Central memory CD4-positive, alpha-beta T cell (primary cell): ENCODE data around the gene MGLL.
"Not testable (repeated sequence)": the region's sequence is repeated elsewhere in the genome, so short reads cannot be mapped to it uniquely, and the experiment has no call there.

Source experiments
- DNase-seq: peaks from one replicate; pipeline ENCODE4 v3.0.0; 2022

The MGLL gene

DNA sequence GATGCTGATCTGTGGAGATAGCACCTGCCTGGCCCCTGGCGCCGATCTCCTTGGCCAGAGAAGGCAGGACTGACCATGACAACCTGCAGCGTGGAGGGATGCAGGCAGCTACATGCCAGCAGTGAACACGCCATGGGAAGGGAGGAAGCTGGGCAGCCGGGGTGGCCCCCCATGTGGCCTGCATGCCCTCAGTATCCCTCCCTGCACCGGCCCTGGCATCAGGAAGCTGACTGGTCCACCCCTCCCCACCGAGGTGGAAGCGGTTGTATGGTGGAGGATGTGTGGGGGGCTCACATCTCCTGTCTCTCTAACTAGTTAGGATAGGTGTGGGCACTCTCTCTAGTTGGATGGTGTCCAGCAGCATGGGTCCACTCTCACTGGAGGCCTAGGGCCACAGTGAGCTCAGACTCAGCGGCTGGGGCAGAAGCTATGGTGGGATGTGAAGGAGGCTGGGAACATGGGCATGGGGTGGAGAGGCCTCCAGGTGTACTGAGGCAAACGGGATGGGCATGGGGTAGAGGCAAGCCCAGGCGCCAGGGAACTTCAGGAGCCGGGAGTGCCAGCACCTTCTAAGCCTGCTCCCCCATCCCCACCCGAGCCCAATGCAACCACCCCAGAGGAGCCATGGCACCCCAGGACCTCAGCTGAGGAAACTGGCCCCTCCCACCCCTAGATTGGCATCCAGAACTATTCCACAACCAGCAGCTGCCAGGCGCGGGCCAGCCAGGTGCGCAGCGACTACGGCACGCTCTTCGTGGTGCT is 151.4 kb downstream of the MGLL start:
- DNase-seq = no peak

DNA sequence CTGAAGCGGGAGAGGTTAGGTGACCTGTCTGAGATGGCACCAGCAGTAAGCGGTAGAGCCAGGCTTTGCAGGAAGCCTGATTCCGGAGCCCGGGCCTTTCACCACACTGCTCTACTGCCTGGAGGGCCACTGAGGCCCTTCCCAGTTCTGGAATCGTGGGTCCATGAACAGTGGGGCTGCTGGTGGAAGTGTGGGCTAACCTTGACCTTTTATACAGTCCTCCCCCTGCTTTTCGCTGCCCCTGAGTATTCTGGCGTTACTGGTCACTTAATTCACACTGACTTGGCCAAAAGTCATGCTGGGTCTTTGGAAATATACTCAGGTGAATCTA is 152.1 kb downstream of the MGLL start:
- DNase-seq = no peak

DNA sequence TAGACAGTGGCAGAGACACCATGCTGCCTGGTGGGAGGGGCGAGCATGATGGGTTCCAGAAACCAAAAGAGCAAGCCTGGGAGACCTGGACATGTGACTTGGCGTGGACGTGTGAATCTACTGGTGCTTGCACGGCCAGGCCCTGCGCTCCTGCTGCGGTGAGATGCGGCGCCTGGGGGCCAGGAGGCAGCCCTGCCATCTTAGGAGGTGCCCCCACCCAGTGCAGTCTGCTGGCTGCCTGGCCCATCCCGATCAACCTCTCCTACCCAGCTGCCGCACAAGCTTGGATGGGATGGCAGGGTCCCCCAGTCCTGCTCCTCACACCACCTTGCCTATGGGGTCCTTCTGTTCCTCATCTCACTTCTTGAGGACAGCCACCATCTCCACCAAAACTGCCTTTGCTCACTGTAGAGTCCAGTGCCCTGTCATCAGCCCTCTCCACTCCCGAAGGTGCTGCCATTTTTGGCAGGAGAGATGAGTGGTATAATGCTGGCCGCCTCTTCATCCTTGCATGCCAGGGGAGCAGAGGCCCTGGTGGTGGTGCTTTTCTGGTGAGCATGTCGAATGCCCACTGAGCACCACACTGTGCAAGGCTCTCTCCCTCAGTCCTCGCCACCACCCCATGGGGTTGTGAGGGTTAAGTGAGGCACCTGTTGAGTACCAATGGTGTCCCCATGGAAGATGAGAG is 152.6 kb downstream of the MGLL start:
- DNase-seq = no peak

DNA sequence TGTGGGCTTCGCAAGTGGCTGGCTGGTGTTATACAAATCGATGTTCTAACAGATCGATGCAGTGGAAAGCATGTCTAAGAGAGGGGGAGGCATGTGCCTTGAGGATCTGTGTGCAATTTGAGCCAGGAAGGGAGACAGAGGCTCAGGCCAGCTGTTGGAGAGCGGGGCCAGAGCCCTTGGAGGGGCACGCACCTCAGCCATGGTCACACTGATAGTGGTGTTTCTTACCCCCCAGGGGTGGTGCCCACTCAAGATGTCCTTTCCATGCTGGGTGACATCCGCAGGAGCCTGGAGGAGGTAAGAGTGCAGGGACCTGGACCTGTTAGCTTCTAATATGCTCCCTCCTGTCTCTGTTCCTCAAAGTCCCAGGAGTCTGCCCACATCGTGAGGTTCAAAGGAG is 153.4 kb downstream of the MGLL start:
- DNase-seq = no peak

DNA sequence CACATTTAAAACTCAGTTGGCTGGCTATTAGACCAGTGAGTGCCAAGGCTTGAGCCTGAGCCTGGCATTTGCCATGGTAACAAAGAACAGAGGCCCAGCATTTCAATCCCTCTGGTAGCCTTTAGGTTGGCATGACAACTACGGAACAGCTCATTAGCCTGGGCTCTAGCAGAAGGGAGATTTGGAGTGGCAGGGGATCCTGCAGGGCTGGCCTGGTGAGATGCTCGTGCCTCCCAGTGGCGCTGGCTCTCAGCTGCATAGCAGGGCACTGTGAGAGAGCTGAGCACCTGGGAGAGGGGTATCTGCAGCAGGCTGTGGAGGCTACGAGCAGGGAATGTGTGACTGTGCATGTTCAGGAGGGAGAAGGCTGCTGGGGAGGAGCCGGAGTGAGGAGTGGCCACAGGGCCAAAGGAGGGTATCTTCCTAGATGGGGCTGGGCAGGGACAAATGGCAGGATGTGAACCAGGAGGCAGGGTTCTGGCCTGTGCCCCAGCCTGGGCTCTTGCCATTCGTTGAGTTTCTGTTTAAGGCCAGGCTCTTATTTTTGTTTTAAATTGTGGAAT is 155.1 kb downstream of the MGLL start:
- DNase-seq = no peak

DNA sequence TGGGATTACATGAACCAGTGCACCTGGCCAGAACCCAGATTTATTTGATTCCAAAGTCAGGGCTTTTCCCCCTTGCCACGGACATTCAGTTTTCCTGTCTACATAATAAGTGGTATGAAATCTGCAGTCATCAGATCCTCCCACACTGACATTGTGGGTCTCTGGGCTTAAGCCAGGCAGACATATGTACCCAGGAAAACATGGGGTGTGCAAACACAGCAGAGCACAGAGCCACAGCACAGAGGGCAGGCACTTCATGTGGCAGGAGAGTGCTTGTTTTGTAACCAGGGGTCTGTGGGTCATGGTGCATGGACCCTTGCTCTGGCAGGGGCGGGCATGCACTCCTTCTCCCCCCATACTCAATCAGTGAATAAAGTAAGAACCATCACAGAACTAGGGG is 155.6 kb downstream of the MGLL start:
- DNase-seq = no peak

DNA sequence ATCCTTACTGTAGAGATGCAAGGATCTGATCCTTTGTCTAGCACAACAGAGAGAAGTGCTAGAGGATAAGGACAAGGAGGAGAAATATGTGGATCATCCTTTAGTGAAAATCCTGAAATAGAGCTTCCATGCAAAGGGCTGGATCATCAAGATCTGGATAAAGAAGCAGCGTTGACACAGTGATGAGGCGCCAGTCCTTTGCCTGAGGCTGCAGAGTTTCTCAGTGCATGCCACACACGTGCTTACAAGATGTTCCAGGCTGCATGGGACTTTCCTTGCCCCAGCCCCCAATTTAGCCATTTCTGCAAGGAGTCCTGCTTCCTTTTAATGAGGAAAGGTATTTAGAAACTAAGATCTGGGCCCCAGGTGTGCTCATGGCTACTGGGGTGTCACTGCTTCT is 156.7 kb downstream of the MGLL start:
- no peak for DNase-seq

DNA sequence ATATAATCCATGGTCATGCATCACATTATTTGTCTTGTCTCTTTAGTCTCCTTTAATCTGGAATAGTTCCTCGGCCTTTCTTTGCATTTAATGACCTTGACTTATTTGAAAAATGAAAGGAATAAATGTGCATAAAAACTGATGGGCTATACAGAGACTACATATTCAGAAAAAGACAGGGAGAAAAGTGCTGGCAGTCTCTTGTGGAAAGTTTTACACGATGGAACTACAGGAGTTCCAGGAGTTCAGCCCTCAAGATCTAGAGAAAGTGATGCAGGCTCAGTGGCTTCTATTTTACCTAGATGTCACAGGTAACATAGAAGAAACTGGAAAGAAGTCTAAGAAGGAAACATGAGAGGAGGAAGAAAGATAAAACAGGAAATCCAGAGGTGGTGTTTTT is 157.2 kb downstream of the MGLL start:
- DNase-seq = no peak

DNA sequence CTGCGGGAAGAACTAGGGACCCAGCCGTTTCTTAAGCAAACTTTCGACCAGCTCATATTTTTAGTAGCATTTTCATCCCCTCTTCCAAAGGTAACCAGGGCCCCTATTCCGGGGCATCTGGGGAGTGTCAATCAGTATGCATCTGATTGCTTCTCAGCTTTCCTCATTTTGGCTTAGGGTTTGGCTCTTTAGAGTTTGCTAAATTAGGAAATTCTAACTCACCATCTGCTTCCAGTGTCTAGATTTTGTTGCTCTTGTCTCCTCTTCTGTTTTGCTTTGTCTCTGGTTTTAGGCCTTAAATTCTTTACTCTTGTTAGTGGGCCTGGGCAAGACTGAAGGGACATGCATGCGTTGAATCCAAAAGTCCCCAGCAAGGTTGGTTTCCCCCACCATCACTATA is 159.2 kb downstream of the MGLL start:
- DNase-seq = no peak

DNA sequence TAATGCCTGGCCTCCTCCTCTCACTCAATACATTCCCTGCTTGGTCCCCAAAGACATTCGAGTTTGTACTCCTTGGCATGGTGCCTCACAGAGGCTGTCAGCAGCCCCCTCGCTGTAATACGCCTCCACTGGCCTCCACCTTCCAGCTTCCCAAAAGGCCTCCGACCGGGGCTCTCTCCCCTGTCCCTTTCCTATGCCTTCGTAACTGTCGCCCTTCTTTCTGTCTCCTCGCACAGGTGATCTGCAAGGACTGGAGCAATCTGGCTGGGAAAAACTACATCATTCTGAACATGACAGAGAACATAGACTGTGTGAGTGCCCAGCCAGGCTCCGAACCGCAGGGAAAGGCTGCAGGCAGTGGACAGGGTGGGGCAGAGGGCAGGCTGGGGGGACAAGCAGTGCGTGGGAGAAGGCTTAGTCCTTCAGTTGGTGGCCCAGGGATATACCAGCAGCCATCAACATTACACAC is 160.3 kb downstream of the MGLL start:
- DNase-seq = no peak

DNA sequence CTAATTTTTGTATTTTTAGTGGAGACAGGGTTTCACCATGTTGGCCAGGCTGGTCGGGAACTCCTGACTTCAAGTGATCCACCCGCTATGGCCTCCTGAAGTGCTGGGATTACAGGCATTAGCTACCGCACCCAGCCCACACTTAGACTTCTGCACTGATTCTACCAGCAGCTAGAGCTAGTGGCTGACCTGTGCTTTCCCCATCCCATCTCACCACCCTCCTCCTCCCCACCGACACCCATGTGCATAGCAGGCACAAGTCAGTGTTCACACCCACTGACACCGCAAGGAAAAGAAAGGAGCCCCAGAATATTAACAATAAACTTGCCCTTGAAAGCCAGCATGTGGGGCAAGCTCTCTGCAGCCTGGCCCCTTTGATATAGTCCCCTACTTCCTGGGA is 160.7 kb downstream of the MGLL start:
- DNase-seq = no peak

DNA sequence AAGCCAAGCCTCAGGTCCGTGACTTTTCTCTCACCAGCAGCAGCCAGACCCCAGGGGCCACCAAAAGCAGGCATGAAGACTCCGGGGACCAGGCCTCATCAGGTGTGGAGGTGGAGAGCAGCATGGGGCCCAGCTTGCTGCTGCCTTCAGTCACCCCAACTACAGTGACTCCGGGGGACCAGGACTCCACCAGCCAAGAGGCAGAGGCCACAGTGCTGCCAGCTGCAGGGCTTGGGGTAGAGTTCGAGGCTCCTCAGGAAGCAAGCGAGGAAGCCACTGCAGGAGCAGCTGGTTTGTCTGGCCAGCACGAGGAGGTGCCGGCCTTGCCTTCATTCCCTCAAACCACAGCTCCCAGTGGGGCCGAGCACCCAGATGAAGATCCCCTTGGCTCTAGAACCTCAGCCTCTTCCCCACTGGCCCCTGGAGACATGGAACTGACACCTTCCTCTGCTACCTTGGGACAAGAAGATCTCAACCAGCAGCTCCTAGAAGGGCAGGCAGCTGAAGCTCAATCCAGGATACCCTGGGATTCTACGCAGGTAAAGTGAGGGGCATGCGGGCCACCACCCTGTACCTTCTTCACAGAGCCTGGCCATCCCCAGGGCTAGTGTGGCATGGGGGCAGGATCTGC is 161.6 kb downstream of the MGLL start:
- DNase-seq = no peak

DNA sequence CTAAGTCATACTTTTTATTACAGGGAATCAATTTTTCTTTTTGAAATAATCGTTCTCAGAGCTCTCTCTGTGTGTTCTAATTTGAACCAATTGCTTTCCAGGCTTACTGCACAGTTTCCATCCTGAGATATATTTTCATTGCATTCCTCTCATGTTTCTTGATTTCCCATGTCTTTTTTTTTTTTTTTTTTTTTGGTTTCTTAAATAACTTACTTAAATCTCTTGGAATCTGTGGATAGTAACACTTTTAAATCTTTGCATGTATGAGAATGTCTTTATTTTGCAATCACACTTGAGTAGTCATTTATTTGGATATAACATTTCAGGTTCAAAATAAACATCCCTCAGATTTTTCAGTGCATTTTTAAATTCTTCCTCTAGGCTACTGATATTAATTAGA is 164.1 kb downstream of the MGLL start:
- DNase-seq = no peak

DNA sequence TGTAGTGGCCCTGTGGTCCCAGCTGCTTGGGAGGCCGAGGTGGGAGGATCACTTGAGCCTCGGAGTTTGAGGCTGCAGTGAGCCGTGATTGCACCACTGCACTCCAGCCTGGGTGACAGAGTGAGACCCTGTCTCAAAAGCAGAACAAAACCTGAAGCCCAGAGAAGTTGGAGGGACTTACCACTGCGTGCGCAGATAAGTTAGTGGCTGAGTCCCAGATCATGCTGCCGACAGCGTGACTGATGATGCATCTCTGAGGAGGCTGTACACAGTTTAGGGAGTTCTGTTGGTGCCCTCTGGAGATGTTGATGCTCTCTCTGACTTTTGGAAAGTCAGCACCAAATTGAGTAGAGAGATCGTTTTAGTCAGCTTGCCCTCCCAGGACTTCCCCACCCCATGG is 165.4 kb downstream of the MGLL start:
- no peak for DNase-seq

DNA sequence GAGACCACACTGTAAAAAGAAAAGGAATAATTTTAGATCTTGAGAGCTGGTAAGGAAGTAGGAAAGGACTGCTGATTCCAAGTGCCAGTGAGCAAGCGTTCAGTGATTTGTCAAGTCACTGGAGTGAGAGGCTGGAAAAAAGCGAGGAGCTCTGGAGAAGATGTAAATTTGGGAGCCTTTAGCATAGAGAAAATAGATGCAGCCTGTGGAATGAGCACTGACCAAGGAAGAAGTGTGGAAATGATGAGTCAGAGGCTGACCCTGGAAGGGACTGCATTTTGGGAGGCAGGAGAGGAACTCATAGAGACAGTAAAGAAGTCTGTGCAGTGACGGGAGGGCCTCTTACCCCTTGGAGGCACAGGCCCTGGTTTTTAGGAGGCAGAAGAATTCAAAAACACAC is 166.7 kb downstream of the MGLL start:
- DNase-seq = no peak

DNA sequence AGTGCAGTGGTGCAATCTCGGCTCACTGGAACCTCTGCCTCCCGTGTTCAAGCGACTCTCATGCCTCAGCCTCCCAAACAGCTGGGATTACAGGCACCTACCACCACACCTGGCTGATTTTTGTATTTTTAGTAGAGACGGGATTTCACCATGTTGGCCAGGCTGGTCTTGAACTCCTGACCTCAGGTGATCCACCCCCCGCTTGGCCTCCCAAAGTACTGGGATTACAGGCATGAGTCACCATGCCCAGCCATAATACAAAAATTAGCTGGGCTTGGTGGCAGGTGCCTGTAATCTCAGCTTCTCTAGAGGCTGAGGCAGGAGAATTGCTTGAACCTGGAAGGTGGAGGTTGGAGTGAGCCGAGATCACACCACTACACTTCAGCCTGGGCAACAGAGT is 167.3 kb downstream of the MGLL start:
- not testable (repeated sequence) for DNase-seq

DNA sequence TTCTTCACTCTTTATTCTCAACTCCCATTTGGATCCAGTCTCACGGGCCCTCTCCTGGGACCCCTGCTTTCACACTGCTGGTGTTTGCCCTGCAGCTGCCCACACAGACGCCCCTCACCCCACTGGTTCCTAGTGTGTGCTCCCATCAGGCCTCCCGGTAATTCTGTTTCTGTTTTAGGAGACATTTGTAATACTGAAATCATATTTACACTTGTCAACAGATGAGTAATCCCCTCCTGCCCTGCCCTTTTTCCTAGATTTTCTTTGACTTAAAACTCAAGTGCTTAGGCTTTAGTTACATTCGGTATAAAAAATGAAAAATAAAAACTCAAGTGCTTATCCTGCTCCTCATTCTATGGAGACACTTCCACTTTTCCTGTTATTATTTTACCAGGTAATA is 167.9 kb downstream of the MGLL start:
- no peak for DNase-seq

DNA sequence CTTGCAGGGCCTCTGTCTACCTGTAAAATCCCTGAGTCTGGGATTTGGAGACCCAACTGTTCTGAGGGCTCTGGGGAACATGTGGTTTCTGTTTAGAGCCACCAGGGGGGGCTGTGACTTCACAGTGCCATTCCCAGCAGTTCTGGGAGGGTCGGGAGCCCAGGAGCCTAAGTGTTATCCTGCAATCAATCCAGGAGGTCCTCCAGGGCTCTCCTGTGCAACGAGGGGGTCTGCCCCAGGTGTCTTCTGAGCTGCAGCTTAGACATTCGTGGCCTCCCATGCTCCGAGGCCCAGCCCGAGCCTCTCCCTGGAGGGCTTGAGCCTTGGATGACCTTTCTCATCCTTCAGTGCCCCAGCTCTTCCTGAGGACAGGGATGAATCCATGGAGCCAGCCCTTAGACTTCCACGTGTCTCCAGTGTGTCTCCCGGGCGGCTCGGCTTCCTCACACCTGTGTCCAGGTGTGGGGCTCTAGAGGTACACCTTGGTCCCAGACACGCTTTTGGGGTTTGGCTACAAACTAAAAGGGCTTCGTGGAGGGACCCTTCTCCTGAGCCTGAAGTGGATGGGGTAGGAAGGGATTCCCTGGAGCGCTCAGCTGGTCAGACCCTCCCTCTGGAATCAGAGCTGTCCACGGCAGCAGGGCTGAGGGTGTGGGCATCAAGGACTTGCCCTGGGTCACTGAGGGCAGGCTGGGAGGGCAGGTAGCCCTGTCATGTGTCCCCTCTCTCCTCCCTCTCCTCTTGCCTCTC is 169.9 kb downstream of the MGLL start:
- no peak for DNase-seq

DNA sequence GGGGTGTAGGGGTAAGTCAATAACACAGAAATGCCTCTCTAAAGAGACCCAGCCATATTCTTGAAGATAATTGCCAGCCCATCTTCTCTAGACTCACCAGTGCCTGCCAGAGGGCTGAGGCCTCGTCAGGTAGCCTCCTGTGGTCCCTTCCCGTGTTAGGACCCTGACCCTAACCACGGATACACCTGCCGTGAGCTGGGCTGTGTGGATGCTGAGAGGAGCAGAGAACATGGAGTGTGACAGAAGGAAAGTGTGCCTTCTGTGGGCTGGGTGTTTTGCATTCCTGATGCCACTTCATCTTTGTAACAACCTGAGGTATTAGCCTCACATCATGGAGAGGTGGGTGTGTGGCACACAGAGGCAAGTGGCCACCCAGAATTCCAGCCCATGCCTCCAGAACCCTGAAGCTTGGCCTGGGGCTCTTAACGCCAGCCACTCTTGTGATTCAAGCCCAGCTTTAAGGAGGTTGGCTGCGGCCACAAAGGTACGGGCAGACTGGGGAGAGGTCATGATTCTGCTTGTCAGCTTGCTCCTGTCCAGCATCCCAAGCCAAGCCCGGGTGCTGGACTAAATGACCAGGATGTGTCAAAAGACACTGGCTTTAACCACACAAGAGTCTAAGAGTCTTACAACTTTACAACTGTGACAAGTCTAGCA is 170.7 kb downstream of the MGLL start:
- no peak for DNase-seq

DNA sequence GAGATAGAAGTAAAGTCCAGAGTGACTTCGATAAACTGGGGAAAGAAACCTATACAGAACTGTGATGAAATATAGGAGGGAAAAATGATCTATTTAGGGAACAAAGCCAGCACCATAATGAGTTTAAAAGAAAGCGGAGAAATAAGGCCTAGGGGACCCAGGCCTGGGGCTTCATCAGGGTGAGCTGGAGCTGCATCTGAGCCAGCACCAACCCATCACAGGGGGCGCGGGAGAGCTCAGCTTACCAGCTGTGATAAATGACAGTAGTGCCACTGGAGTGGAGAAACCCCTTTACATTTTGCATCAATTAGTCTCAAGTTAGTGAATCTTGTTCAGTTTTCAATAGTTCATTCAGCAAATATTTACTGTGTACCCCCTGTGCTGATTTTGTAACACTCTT is 172.1 kb downstream of the MGLL start:
- no peak for DNase-seq

DNA sequence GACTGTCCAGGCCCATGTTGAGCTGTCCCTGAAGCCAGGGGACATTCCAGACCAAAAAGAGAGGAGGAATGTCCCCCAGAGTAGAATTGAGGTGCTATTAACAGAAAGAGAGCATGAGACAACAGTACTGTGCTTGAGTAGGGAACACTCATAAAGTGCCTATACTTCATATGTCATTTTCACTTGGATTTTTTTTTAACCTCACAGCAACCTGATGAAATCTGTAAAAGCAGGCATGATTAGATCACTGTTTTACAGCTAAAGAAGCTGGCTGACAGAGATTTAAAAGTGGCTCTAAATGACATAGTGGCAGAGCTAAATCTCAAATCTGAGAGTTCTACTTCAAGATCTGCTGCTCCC is 174.5 kb downstream of the MGLL start:
- no peak for DNase-seq

DNA sequence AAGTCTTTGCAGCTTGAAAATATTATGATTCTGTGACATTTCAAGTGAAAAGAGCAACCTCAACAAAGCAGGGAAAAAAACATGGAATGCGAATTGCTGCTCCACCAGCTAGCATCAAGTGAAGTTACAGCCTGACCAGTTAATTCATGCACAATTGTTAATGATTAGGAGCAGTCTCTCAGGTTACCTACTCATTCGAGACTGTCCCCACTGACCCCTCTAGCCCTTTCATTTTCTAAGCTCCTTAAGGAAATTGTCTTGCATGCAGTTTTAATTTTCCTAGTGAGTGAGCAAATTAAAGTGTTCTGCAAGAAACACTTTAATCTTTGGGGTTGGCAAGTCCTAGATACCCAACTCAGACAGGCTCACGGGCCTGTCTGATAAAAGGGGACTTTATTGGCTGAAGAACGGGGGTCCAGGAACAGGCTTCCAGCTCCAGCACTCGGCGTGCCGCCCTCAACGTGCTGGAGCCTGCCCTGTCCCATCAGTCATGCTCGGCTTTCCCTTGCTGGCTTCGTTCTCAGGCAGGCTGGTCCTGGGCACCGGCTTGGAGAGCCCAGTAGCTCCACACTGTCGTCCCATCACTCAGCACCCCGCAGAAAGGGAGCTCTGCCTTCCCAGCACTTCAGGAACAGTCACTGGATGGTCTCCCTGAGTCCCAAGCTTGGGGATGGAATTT is 175.0 kb downstream of the MGLL start:
- DNase-seq = no peak
